SK-N-SH treated with all-trans-retinoic acid at 6 μM for 48 hours (cell line): Measurements from ENCODE around the gene MYO9B.

Experiments used
- ATAC-seq: fragments of 200-7000 bp; cut with Tn5 transposase; 3 replicates; pipeline ENCODE4 v1.9.1; 2020; ENCODE audit warnings: mild to moderate bottlenecking, moderate library complexity
- ARNTL ChIP-seq: fragments of 450-650 bp; formaldehyde crosslinking; IDR thresholded peaks from 2 replicates; pipeline ENCODE4 v1.5.0; 2020; ENCODE audit warnings: low read depth, mild to moderate bottlenecking, moderate library complexity, borderline replicate concordance
- BACH2 ChIP-seq: fragments of 250-450 bp; sonication (Bioruptor Pico); IDR thresholded peaks from 2 replicates; pipeline ENCODE4 v1.9.0; 2021; ENCODE audit warnings: mild to moderate bottlenecking, borderline replicate concordance
- ESRRG ChIP-seq: fragments of 250-450 bp; sonication (Bioruptor Pico); IDR thresholded peaks from 2 replicates; pipeline ENCODE4 v1.6.1; 2021; ENCODE audit warnings: mild to moderate bottlenecking
- GLIS3 ChIP-seq: fragments of 250-450 bp; sonication (Bioruptor Pico); IDR thresholded peaks from 2 replicates; pipeline ENCODE4 v1.5.0; 2020; ENCODE audit warnings: mild to moderate bottlenecking, moderate library complexity
- RARB ChIP-seq: fragments of 250-450 bp; sonication (Bioruptor Pico); IDR thresholded peaks from 2 replicates; pipeline ENCODE4 v1.8.0; 2021; ENCODE audit warnings: mild to moderate bottlenecking, moderate library complexity
- SNAI2 ChIP-seq: fragments of 250-450 bp; sonication (Bioruptor Pico); IDR thresholded peaks from 2 replicates; pipeline ENCODE4 v1.5.0; 2020; ENCODE audit warnings: mild to moderate bottlenecking, moderate library complexity
- TCF4 ChIP-seq: fragments of 250-450 bp; sonication (Bioruptor Pico); IDR thresholded peaks from 2 replicates; pipeline ENCODE4 v1.8.0; 2021; ENCODE audit warnings: mild to moderate bottlenecking, moderate library complexity, borderline replicate concordance
- TOX ChIP-seq: fragments of 250-450 bp; sonication (Bioruptor Pico); IDR thresholded peaks from 2 replicates; pipeline ENCODE4 v1.8.0; 2021; ENCODE audit warnings: mild to moderate bottlenecking, moderate library complexity, borderline replicate concordance
- ZC3H10 ChIP-seq: fragments of 250-450 bp; sonication (Bioruptor Pico); IDR thresholded peaks from 2 replicates; pipeline ENCODE4 v1.5.1; 2021; ENCODE audit warnings: mild to moderate bottlenecking, moderate library complexity
- ZFP30 ChIP-seq: fragments of 450-650 bp; formaldehyde crosslinking; IDR thresholded peaks from 2 replicates; pipeline ENCODE4 v1.5.0; 2022; ENCODE audit warnings: mild to moderate bottlenecking, moderate library complexity
- ZNF565 ChIP-seq: fragments of 450-650 bp; formaldehyde crosslinking; conservative IDR thresholded peaks from 2 replicates; pipeline ENCODE4 v1.5.0; 2020; ENCODE audit warnings: low read depth, mild to moderate bottlenecking, moderate library complexity
- ZNF70 ChIP-seq: fragments of 450-650 bp; formaldehyde crosslinking; IDR thresholded peaks from 2 replicates; pipeline ENCODE4 v1.5.0; 2020; ENCODE audit warnings: mild to moderate bottlenecking, moderate library complexity
- ZNF8 ChIP-seq: fragments of 450-650 bp; formaldehyde crosslinking; IDR thresholded peaks from 2 replicates; pipeline ENCODE4 v1.5.0; 2020; ENCODE audit warnings: mild to moderate bottlenecking, moderate library complexity
- TF ChIP-seq, protein P1 (sequence below): fragments of 250-450 bp; sonication (Bioruptor Pico); IDR thresholded peaks from 2 replicates; pipeline ENCODE4 v1.5.0; 2020; ENCODE audit warnings: mild to moderate bottlenecking, moderate library complexity
- TF ChIP-seq, protein P2 (sequence below): fragments of 250-450 bp; sonication (Bioruptor Pico); IDR thresholded peaks from 2 replicates; pipeline ENCODE4 v1.5.1; 2020; ENCODE audit warnings: low read depth, mild to moderate bottlenecking, moderate library complexity
- TF ChIP-seq, protein P3 (sequence below): fragments of 250-450 bp; sonication (Bioruptor Pico); IDR thresholded peaks from 2 replicates; pipeline ENCODE4 v1.5.1; 2021; ENCODE audit warnings: mild to moderate bottlenecking, moderate library complexity
- TF ChIP-seq, protein P4 (sequence below): fragments of 250-450 bp; sonication (Bioruptor Pico); IDR thresholded peaks from 2 replicates; pipeline ENCODE4 v1.8.0; 2020; ENCODE audit warnings: mild to moderate bottlenecking, moderate library complexity, borderline replicate concordance
- TF ChIP-seq, protein P5 (sequence below): fragments of 250-450 bp; sonication (Bioruptor Pico); IDR thresholded peaks from 2 replicates; pipeline ENCODE4 v1.8.0; 2021; ENCODE audit warnings: low read depth, mild to moderate bottlenecking, moderate library complexity, borderline replicate concordance

Gene MYO9B

DNA sequence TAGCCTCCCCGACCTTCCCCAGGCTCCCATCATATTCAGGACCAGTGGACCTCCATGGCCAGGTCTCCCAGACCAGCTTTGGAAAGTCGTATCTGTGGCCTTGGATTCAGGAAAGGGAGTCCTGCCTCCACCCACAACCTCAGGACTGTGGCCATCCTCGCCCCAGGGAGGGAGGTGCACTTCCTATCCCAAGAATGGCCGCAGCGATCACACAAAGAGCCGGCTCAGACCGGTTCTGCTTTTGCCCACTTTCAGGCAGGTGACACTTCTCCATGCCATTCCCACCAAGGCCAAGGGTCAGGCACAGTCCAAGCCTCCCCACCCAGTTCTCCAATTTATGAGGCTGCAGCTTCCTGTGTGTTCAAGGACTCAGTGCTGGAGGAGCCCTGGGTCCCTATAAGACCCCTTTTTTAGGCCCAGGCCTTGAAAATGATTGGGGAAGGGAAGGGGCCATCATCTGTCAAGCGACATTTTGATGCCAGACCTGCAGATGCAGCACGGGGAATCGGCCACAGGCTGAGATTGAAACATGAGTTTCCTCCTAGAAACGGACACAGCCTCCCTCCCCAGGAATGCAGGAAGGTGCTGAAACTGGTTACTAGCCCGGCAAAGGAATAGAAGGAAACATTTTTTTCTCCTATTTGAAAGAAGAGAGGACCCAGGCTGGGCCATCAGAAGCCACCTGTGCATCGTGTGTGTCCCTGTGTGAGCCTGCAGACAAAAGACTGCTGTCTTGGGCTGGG is 74.0 kb downstream of the MYO9B start (continued):
- TF ChIP-seq, protein P1, sequence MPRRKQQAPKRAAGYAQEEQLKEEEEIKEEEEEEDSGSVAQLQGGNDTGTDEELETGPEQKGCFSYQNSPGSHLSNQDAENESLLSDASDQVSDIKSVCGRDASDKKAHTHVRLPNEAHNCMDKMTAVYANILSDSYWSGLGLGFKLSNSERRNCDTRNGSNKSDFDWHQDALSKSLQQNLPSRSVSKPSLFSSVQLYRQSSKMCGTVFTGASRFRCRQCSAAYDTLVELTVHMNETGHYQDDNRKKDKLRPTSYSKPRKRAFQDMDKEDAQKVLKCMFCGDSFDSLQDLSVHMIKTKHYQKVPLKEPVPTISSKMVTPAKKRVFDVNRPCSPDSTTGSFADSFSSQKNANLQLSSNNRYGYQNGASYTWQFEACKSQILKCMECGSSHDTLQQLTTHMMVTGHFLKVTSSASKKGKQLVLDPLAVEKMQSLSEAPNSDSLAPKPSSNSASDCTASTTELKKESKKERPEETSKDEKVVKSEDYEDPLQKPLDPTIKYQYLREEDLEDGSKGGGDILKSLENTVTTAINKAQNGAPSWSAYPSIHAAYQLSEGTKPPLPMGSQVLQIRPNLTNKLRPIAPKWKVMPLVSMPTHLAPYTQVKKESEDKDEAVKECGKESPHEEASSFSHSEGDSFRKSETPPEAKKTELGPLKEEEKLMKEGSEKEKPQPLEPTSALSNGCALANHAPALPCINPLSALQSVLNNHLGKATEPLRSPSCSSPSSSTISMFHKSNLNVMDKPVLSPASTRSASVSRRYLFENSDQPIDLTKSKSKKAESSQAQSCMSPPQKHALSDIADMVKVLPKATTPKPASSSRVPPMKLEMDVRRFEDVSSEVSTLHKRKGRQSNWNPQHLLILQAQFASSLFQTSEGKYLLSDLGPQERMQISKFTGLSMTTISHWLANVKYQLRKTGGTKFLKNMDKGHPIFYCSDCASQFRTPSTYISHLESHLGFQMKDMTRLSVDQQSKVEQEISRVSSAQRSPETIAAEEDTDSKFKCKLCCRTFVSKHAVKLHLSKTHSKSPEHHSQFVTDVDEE (CRISPR knock-in tag), result no peak
- TF ChIP-seq ZNF565 (CRISPR knock-in tag), result no peak
- no peak for TF ChIP-seq BACH2 (CRISPR knock-in tag)
- TF ChIP-seq, protein P2, sequence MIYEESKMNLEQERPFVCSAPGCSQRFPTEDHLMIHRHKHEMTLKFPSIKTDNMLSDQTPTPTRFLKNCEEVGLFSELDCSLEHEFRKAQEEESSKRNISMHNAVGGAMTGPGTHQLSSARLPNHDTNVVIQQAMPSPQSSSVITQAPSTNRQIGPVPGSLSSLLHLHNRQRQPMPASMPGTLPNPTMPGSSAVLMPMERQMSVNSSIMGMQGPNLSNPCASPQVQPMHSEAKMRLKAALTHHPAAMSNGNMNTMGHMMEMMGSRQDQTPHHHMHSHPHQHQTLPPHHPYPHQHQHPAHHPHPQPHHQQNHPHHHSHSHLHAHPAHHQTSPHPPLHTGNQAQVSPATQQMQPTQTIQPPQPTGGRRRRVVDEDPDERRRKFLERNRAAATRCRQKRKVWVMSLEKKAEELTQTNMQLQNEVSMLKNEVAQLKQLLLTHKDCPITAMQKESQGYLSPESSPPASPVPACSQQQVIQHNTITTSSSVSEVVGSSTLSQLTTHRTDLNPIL (CRISPR knock-in tag), result no peak
- TF ChIP-seq TCF4 (CRISPR knock-in tag), result no peak
- no peak for TF ChIP-seq RARB (CRISPR knock-in tag)
- TF ChIP-seq ARNTL (CRISPR knock-in tag), result no peak
- no peak for TF ChIP-seq ZC3H10
- TF ChIP-seq, all 23 proteins: peak for 0

DNA sequence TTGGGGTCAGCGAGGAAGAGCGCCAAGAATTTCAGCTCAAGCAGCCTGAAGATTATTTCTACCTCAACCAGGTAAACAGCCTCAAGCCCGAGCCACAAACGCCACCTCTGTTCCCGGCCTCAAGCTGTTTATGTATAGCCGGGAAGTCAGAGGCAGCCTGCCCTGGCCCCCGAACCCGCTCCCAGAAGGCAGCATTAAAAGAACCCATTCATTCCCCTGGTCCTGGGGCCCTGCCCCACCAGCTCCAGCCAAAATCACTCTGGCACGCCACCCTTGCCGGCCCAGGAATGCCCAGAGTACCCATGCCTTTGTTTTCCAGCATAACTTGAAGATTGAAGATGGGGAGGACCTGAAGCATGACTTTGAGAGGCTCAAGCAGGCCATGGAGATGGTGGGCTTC is 78.4 kb downstream of the MYO9B start:
- TF ChIP-seq ESRRG (CRISPR knock-in tag), result no peak
- no peak for TF ChIP-seq ZNF8 (CRISPR knock-in tag)
- TF ChIP-seq, protein P3, sequence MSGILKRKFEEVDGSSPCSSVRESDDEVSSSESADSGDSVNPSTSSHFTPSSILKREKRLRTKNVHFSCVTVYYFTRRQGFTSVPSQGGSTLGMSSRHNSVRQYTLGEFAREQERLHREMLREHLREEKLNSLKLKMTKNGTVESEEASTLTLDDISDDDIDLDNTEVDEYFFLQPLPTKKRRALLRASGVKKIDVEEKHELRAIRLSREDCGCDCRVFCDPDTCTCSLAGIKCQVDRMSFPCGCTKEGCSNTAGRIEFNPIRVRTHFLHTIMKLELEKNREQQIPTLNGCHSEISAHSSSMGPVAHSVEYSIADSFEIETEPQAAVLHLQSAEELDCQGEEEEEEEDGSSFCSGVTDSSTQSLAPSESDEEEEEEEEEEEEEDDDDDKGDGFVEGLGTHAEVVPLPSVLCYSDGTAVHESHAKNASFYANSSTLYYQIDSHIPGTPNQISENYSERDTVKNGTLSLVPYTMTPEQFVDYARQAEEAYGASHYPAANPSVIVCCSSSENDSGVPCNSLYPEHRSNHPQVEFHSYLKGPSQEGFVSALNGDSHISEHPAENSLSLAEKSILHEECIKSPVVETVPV (CRISPR knock-in tag), result no peak
- TF ChIP-seq, protein P4, sequence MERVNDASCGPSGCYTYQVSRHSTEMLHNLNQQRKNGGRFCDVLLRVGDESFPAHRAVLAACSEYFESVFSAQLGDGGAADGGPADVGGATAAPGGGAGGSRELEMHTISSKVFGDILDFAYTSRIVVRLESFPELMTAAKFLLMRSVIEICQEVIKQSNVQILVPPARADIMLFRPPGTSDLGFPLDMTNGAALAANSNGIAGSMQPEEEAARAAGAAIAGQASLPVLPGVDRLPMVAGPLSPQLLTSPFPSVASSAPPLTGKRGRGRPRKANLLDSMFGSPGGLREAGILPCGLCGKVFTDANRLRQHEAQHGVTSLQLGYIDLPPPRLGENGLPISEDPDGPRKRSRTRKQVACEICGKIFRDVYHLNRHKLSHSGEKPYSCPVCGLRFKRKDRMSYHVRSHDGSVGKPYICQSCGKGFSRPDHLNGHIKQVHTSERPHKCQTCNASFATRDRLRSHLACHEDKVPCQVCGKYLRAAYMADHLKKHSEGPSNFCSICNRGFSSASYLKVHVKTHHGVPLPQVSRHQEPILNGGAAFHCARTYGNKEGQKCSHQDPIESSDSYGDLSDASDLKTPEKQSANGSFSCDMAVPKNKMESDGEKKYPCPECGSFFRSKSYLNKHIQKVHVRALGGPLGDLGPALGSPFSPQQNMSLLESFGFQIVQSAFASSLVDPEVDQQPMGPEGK (CRISPR knock-in tag), result no peak
- TF ChIP-seq, all 23 proteins: peak for 0
- no peak for ATAC-seq

DNA sequence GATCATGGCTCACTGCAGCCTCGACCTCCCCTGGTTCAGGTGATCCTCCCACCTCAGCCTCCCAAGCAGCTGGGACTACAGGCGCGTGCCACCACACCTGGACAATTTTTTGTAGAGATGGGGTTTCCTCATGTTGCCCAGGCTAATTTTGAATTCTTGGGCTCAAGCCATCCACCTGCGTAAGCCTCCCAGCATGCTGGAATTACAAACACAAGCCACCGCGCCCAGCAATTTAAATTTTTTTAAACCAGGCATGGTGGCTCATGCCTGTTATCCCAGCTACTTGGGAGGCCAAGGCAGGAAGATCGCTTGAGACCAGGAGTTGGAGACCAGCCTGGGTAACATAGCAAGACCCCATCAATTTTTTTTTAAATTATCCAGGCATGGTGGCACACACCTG is 79.7 kb downstream of the MYO9B start:
- ATAC-seq, result no peak
- TF ChIP-seq ZFP30 (CRISPR knock-in tag) (no peak), SNAI2 (CRISPR knock-in tag) (no peak), ZNF70 (CRISPR knock-in tag) (no peak), GLIS3 (CRISPR knock-in tag) (no peak), BACH2 (CRISPR knock-in tag) (no peak), TOX (CRISPR knock-in tag) (no peak), ZNF8 (CRISPR knock-in tag) (no peak)
- TF ChIP-seq, protein P5, sequence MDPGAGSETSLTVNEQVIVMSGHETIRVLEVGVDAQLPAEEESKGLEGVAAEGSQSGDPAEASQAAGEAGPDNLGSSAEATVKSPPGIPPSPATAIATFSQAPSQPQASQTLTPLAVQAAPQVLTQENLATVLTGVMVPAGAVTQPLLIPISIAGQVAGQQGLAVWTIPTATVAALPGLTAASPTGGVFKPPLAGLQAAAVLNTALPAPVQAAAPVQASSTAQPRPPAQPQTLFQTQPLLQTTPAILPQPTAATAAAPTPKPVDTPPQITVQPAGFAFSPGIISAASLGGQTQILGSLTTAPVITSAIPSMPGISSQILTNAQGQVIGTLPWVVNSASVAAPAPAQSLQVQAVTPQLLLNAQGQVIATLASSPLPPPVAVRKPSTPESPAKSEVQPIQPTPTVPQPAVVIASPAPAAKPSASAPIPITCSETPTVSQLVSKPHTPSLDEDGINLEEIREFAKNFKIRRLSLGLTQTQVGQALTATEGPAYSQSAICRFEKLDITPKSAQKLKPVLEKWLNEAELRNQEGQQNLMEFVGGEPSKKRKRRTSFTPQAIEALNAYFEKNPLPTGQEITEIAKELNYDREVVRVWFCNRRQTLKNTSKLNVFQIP (CRISPR knock-in tag), result no peak
- TF ChIP-seq, protein P2 (CRISPR knock-in tag), result no peak
- TF ChIP-seq, all 23 proteins: peak for 0
